K562 (cell line): ENCODE data around the gene PDLIM5. TPM values are rescaled to one million over a fixed set of nuclear protein-coding genes. Genes with fewer than 3 reads are reported as not detected.

ENCODE experiments used
- ATAC-seq: fragments of 200-7000 bp; cut with Tn5 transposase; 3 replicates; pipeline ENCODE4 v1.9.1; 2020; ENCODE audit warnings: moderate library complexity
- BruUV-seq: library from RNA; stranded (reverse); fragments of 400-500 nt; replicated peaks from 2 replicates; lab custom pipeline; 2021; lab: Mats Ljungman, UMichigan
- CTCF ChIA-PET: fragments of 300-600 bp; formaldehyde crosslinking; extraction: SDS; loops from one replicate; lab custom pipeline; 2021; ENCODE audit warnings: low intra/inter-chr PET ratio; lab: Yijun Ruan, JAX
- POLR2A ChIA-PET: fragments of 300-600, 350-650 bp; sonication (Branson Sonifier 250); formaldehyde crosslinking; extraction: SDS; loops from one replicate; lab custom pipeline; 2021; ENCODE audit warnings: antibody characterized with exemption, inconsistent platforms; lab: Yijun Ruan, JAX
- DNase-seq, 4 experiments: peaks; one replicate each; pipeline versions ENCODE4 v3.0.0 to v3.0.0-alpha.2; 2011 to 2018; ENCODE audit warnings: low spot score in 3 of 4, mixed read lengths in 3 of 4; ENCODE audit errors: extremely low read depth in 1 of 4
- FAIRE-seq: peaks from 2 replicates; lab custom pipeline; 2011; peaks lifted over from hg19 to GRCh38; lab: Jason Lieb, UNC
- H2AFZ ChIP-seq: 2 replicates; pipeline ENCODE4 v1.6.0; 2011; ENCODE audit warnings: low read depth, low read length, control low read depth, inconsistent platforms
- H3K27ac ChIP-seq: fragments of 200-600 bp; 3 replicates; pipeline ENCODE4 v1.8.0; 2011; ENCODE audit warnings: low read depth, mild to moderate bottlenecking, control low read depth, inconsistent platforms, low read length, moderate library complexity, mixed read lengths; ENCODE audit errors: extremely low read depth
- H3K27me3 ChIP-seq, 2 experiments: fragments of 300-600 bp in 1 of 2; 2 replicates in 1 of 2; 3 replicates in 1 of 2; pipeline versions ENCODE4 v1.6.0 to v1.8.0; 2011; ENCODE audit warnings: inconsistent platforms in 2 of 2, low read length in 2 of 2, mild to moderate bottlenecking in 1 of 2, mixed read lengths in 1 of 2, moderate library complexity in 1 of 2; ENCODE audit not compliant: control insufficient read depth in 2 of 2, insufficient read depth in 2 of 2
- H3K36me3 ChIP-seq: fragments of 300-600 bp; 3 replicates; pipeline ENCODE4 v1.8.0; 2011; ENCODE audit warnings: mild to moderate bottlenecking, low read length, inconsistent platforms; ENCODE audit not compliant: control insufficient read depth, insufficient read depth
- H3K4me1 ChIP-seq, 2 experiments: fragments of 200-600 bp in 1 of 2; replicated peaks in 1 of 2; 2 replicates in 1 of 2; 3 replicates in 1 of 2; pipeline versions ENCODE4 v1.5.1 to v1.8.0; 2011; ENCODE audit warnings: inconsistent platforms in 2 of 2, low read length in 2 of 2, mild to moderate bottlenecking in 1 of 2, mixed read lengths in 1 of 2, moderate library complexity in 1 of 2; ENCODE audit not compliant: control insufficient read depth in 2 of 2, insufficient read depth in 2 of 2
- H3K4me2 ChIP-seq: 2 replicates; pipeline ENCODE4 v1.6.1; 2011; ENCODE audit warnings: low read length, control low read depth, inconsistent platforms, mixed read lengths; ENCODE audit not compliant: insufficient read depth
- H3K4me3 ChIP-seq: fragments of 200-600 bp; sonication (generic), shearing (Covaris generic); 2 replicates; pipeline ENCODE4 v1.5.1; 2016; ENCODE audit warnings: control low read depth, inconsistent platforms
- H3K79me2 ChIP-seq: fragments of 200-600 bp; 3 replicates; pipeline ENCODE4 v1.8.0; 2011; ENCODE audit warnings: low read length, inconsistent platforms; ENCODE audit not compliant: control insufficient read depth, insufficient read depth
- H3K9ac ChIP-seq, 2 experiments: 2 replicates each; pipeline versions ENCODE4 v1.6.0 to v1.6.1; 2011; ENCODE audit warnings: low read depth in 2 of 2, low read length in 2 of 2, control low read depth in 1 of 2, inconsistent platforms in 1 of 2, mild to moderate bottlenecking in 1 of 2, mixed read lengths in 1 of 2; ENCODE audit not compliant: insufficient read depth in 1 of 2
- H3K9me1 ChIP-seq: one replicate; pipeline ENCODE4 v1.6.0; 2011; ENCODE audit warnings: inconsistent platforms, mild to moderate bottlenecking, low read length, moderate library complexity; ENCODE audit not compliant: control insufficient read depth, insufficient read depth
- H3K9me3 ChIP-seq: replicated peaks from 2 replicates; pipeline ENCODE4 v1.5.1; 2011; ENCODE audit warnings: low read depth, low read length, inconsistent platforms; ENCODE audit not compliant: control insufficient read depth, insufficient read depth
- H4K20me1 ChIP-seq: replicated peaks from 2 replicates; pipeline ENCODE4 v1.6.1; 2011; ENCODE audit warnings: low read length, inconsistent platforms, mixed read lengths; ENCODE audit not compliant: control insufficient read depth, insufficient read depth
- CHD2 ChIP-seq: IDR thresholded peaks from 2 replicates; pipeline ENCODE4 v1.6.1; 2011; ENCODE audit warnings: low read depth, low read length
- FOXM1 ChIP-seq, 2 experiments: fragments of 450-650 bp in 1 of 2; sonication (generic) in 1 of 2; formaldehyde crosslinking in 1 of 2; IDR thresholded peaks; 2 replicates each; pipeline versions ENCODE4 v1.6.1 to v1.9.0; 2017 to 2022; ENCODE audit warnings: low read depth in 2 of 2, mild to moderate bottlenecking in 2 of 2, missing genetic modification reagents in 1 of 2, moderate library complexity in 1 of 2
- GABPB1 ChIP-seq: sonication (generic); formaldehyde crosslinking; IDR thresholded peaks from 2 replicates; pipeline ENCODE4 v1.8.0; 2022; ENCODE audit warnings: mild to moderate bottlenecking, missing genetic modification reagents
- ID3 ChIP-seq, 2 experiments: fragments of 250-450 bp in 1 of 2; fragments of 450-650 bp in 1 of 2; sonication (Bioruptor Pico) in 1 of 2; IDR thresholded peaks; 2 replicates each; pipeline versions ENCODE4 v1.6.1 to v1.8.0; 2016 to 2021; ENCODE audit warnings: mild to moderate bottlenecking in 2 of 2, moderate library complexity in 2 of 2, missing compliant biosample characterization in 1 of 2, missing genetic modification characterization in 1 of 2
- JUNB ChIP-seq: fragments of 450-650 bp; formaldehyde crosslinking; conservative IDR thresholded peaks from 2 replicates; pipeline ENCODE4 v1.4.0; 2020; ENCODE audit warnings: mild to moderate bottlenecking
- NRF1 ChIP-seq, 2 experiments: fragments of 450-650 bp; IDR thresholded peaks in 1 of 2; conservative IDR thresholded peaks in 1 of 2; 2 replicates each; pipeline ENCODE4 v1.6.1; 2014; ENCODE audit warnings: mild to moderate bottlenecking in 2 of 2
- PCBP2 ChIP-seq: fragments of 200-400 bp; formaldehyde crosslinking; IDR thresholded peaks from 2 replicates; pipeline ENCODE4 v1.6.1; 2018; ENCODE audit warnings: low read length, low read depth, mild to moderate bottlenecking, moderate library complexity; ENCODE audit not compliant: poor library complexity, severe bottlenecking
- POLR2H ChIP-seq: IDR thresholded peaks from 2 replicates; pipeline ENCODE4 v1.6.1; 2016; ENCODE audit warnings: missing genetic modification characterization, low read depth, mild to moderate bottlenecking, control low read depth, missing compliant biosample characterization, moderate library complexity
- SMARCB1 ChIP-seq: IDR thresholded peaks from 2 replicates; pipeline ENCODE4 v1.6.1; 2011; ENCODE audit warnings: improper control_type of control experiment, low read depth; ENCODE audit not compliant: insufficient read length
- ZNF224 ChIP-seq: sonication (generic); formaldehyde crosslinking; IDR thresholded peaks from 2 replicates; pipeline ENCODE4 v1.8.0; 2022; ENCODE audit warnings: mild to moderate bottlenecking, missing genetic modification reagents
- ZNF232 ChIP-seq: sonication (generic); formaldehyde crosslinking; IDR thresholded peaks from 2 replicates; pipeline ENCODE4 v1.8.0; 2022; ENCODE audit warnings: mild to moderate bottlenecking, missing genetic modification reagents
- ZNF431 ChIP-seq: sonication (generic); formaldehyde crosslinking; IDR thresholded peaks from 2 replicates; pipeline ENCODE4 v1.8.0; 2022; ENCODE audit warnings: mild to moderate bottlenecking, missing genetic modification reagents
- WGBS: fragments of 100-300 bp; shearing (Covaris generic); methylation state at CpG from one replicate; pipeline ENCODE4 v1.1.6; 2016; ENCODE audit warnings: low coverage, mixed read lengths; ENCODE audit not compliant: insufficient coverage; ENCODE audit errors: missing lambda C conversion rate; 5-methylcytosine and 5-hydroxymethylcytosine counted together
- in situ Hi-C: fragments of 300-500 bp; cut with MboI; formaldehyde crosslinking; loops from 4 replicates; pipeline ENCODE4 v1.15.0; 2018; ENCODE audit warnings: inconsistent platforms, mixed read lengths
- intact Hi-C: fragments of 100-400 bp; cut with micrococcal nuclease; formaldehyde crosslinking; loops from 2 replicates; pipeline ENCODE4 v1.14.2; 2022
- polyA plus RNA-seq, 8 experiments: library from polyadenylated mRNA; depleted of rRNA in 4 of 8; stranded (reverse) in 5 of 8; unstranded in 3 of 8; fragments of >200 nt; fragmentation: Nextera tagmentation in 2 of 8; fragmentation: Illumina TruSeq in 1 of 8; extraction: Ambion mirVana in 2 of 8; extraction: Trizol in 1 of 8; gene quantifications; 2 replicates each; pipeline versions ENCODE4 v1.2.1 to v1.2.3, GENCODE V29; 2011 to 2014; ENCODE audit warnings: inconsistent platforms in 1 of 8, missing spikeins in 1 of 8
- total RNA-seq, 7 experiments: library from RNA; depleted of rRNA in 6 of 7; stranded (reverse); fragments of >200 nt in 6 of 7; fragmentation: Illumina TruSeq in 2 of 7; extraction: Trizol in 2 of 7; gene quantifications; 2 replicates each; pipeline versions ENCODE4 v1.2.1 to v1.2.3, GENCODE V29; 2011 to 2021; ENCODE audit warnings: low replicate concordance in 1 of 7
- TF ChIP-seq, protein P1 (sequence below): fragments of 200-800 bp; sonication (Bioruptor generic); IDR thresholded peaks from 2 replicates; pipeline ENCODE4 v1.6.1; 2017; ENCODE audit warnings: missing genetic modification characterization, missing compliant biosample characterization
- TF ChIP-seq, protein P2 (sequence below): sonication (generic); formaldehyde crosslinking; IDR thresholded peaks from 2 replicates; pipeline ENCODE4 v1.8.0; 2022; ENCODE audit warnings: missing genetic modification reagents, mild to moderate bottlenecking, borderline replicate concordance
- TF ChIP-seq, protein P3 (sequence below): fragments of 450-650 bp; IDR thresholded peaks from 2 replicates; pipeline ENCODE4 v1.6.1; 2016; ENCODE audit warnings: missing biosample characterization, missing genetic modification characterization

The PDLIM5 gene
- total and polyA plus RNA-seq, 9 of the 15 experiments (the other 6 are each of a cell fraction or from before 2014, with no cell fraction given), result 36.9 to 127 (median 62.5) TPM

DNA sequence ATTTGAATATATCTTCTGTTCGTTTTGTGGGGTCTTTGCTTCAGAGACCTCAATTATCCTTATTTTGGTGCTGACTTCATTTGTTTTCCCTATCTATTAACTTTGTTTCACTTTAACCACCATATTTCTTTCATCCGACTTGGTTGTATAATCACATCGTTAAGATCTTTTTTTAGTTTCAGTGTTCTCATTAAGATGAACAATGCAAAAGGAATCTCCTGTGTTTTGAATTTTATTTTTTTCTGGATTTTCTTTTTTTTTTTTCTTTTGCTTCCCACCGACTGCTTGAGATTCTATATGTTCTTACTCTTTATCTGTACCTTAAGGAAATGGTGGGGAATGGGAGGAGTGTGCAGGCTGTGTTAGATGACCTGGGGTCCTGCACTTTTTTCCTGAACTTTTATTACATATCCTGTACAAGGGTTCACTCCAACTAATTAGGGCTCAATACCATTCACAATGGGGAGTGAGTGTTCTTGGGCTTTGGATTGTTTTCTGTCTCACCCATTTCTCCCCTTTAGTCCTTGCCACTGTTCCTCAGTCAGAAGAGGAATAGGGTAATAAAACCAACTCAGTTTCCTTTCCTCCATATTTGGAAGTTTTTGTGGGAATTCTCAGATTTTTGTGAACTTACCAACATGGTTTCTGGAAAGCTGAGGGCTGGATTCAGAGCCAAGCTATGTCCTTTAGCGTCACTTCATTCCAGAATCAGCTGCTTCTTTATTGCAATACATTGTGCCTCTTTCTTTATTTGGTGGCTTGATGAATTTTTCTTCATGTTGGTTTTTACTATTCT lies 262.8 kb downstream of the PDLIM5 start:
- ATAC-seq (no peak), DNase-seq (no peak), FAIRE-seq (no peak)
- Histone ChIP-seq H3K36me3 (no peaks in the 10 kb centered on the region), H3K27ac (no peak overlapping the region), H3K9me3 (no peaks in the 10 kb centered on the region), H3K4me2 (no peak overlapping the region), H3K4me1 (no peaks in the 10 kb centered on the region), H3K4me3 (no peak overlapping the region), H4K20me1 (no peaks in the 10 kb centered on the region), H3K27me3 (peaks cover 0 to 13% of the 10 kb centered on the region in 2 experiments; a peak in 3 of 5 replicates), H3K9ac (no peak overlapping the region), H3K79me2 (no peaks in the 10 kb centered on the region), H2AFZ (no peak overlapping the region), H3K9me1 (no peaks in the 10 kb centered on the region)
- CTCF ChIA-PET, result no interaction called here
- WGBS, result 0% methylated on average over 5 of the region's 5 CpGs
- intact Hi-C loops (no loop called here), in situ Hi-C loops (no loop called here)
- no TSS peak for BruUV-seq
- POLR2A ChIA-PET, result no interaction called here
- TF ChIP-seq, protein P1, sequence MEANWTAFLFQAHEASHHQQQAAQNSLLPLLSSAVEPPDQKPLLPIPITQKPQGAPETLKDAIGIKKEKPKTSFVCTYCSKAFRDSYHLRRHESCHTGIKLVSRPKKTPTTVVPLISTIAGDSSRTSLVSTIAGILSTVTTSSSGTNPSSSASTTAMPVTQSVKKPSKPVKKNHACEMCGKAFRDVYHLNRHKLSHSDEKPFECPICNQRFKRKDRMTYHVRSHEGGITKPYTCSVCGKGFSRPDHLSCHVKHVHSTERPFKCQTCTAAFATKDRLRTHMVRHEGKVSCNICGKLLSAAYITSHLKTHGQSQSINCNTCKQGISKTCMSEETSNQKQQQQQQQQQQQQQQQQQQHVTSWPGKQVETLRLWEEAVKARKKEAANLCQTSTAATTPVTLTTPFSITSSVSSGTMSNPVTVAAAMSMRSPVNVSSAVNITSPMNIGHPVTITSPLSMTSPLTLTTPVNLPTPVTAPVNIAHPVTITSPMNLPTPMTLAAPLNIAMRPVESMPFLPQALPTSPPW (CRISPR knock-in tag), result no peak
- TF ChIP-seq ZNF224 (CRISPR knock-in tag) (no peak), ZNF431 (CRISPR knock-in tag) (no peak), SMARCB1 (no peak), FOXM1 (IDR thresholded peaks at IDR 0.05; ENCODE audit: low read depth) (no peak), FOXM1 (CRISPR knock-in tag; IDR thresholded peaks at IDR 0.05; ENCODE audit: low read depth) (no peak), JUNB (no peak), ID3 (CRISPR knock-in tag; IDR thresholded peaks at IDR 0.05) (no peak), ID3 (tag; IDR thresholded peaks at IDR 0.05) (no peak), ZNF232 (CRISPR knock-in tag) (no peak), GABPB1 (CRISPR knock-in tag) (no peak), POLR2H (tag) (no peak), PCBP2 (no peak), CHD2 (no peak), NRF1 (conservative IDR thresholded peaks at IDR 0.05 in 1 of 2, IDR thresholded peaks at IDR 0.05 in 1 of 2) (no peak)
- TF ChIP-seq, protein P2, sequence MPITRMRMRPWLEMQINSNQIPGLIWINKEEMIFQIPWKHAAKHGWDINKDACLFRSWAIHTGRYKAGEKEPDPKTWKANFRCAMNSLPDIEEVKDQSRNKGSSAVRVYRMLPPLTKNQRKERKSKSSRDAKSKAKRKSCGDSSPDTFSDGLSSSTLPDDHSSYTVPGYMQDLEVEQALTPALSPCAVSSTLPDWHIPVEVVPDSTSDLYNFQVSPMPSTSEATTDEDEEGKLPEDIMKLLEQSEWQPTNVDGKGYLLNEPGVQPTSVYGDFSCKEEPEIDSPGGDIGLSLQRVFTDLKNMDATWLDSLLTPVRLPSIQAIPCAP (CRISPR knock-in tag), result no peak
- TF ChIP-seq, protein P3, sequence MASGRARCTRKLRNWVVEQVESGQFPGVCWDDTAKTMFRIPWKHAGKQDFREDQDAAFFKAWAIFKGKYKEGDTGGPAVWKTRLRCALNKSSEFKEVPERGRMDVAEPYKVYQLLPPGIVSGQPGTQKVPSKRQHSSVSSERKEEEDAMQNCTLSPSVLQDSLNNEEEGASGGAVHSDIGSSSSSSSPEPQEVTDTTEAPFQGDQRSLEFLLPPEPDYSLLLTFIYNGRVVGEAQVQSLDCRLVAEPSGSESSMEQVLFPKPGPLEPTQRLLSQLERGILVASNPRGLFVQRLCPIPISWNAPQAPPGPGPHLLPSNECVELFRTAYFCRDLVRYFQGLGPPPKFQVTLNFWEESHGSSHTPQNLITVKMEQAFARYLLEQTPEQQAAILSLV (tag), result no peak
